Kidney (tissue), 22 donors: ENCODE data around the gene SPACA9. TPM values are rescaled to one million over a fixed set of nuclear protein-coding genes. Genes with fewer than 3 reads are reported as not detected.
A peak's percentile ranks its signal among the peaks of the same experiment; 100 is the strongest.

Source experiments
- DNase-seq, 5 donors: peaks; one replicate each; pipeline ENCODE4 v3.0.0-alpha.2; 2013 to 2020
- FAIRE-seq: peaks from 2 replicates; lab custom pipeline; 2012; peaks lifted over from hg19 to GRCh38; lab: Jason Lieb, UNC
- H3K27ac ChIP-seq, 2 donors: one replicate each; pipeline ENCODE4 v1.7.0; 2013; ENCODE audit warnings: low read depth in 2 of 2, low read length in 2 of 2, inconsistent platforms in 1 of 2
- H3K27me3 ChIP-seq: one replicate; pipeline ENCODE4 v1.7.1; 2013; ENCODE audit warnings: low read length, inconsistent platforms; ENCODE audit not compliant: control insufficient read depth, insufficient read depth
- H3K36me3 ChIP-seq, 3 donors: one replicate each; pipeline versions ENCODE4 v1.7.0 to v1.7.1; 2013; ENCODE audit warnings: low read length in 3 of 3, control low read depth in 1 of 3, inconsistent platforms in 1 of 3; ENCODE audit not compliant: insufficient read depth in 3 of 3, control insufficient read depth in 2 of 3
- H3K4me1 ChIP-seq, 3 donors: one replicate each; pipeline versions ENCODE4 v1.7.0 to v1.7.1; 2013; ENCODE audit warnings: low read length in 3 of 3, inconsistent platforms in 1 of 3, low read depth in 1 of 3; ENCODE audit not compliant: control insufficient read depth in 2 of 3, insufficient read depth in 2 of 3
- H3K4me3 ChIP-seq, 3 donors: one replicate each; pipeline versions ENCODE4 v1.7.0 to v1.8.1; 2013; ENCODE audit warnings: low read length in 3 of 3, control low read depth in 1 of 3, inconsistent platforms in 1 of 3
- H3K9ac ChIP-seq, 3 donors: one replicate each; pipeline versions ENCODE4 v1.7.0 to v1.7.1; 2013; ENCODE audit warnings: low read length in 3 of 3, control low read depth in 1 of 3, inconsistent platforms in 1 of 3
- H3K9me3 ChIP-seq, 3 donors: one replicate each; pipeline versions ENCODE4 v1.7.0 to v1.7.1; 2013; ENCODE audit warnings: low read length in 3 of 3, control low read depth in 1 of 3, inconsistent platforms in 1 of 3; ENCODE audit not compliant: control insufficient read depth in 2 of 3, insufficient read depth in 1 of 3
- intact Hi-C: fragments of 100-400 bp; cut with DNase I; formaldehyde crosslinking; loops from one replicate; pipeline ENCODE4 v1.11.1; 2022
- long read RNA-seq, 10 donors: library from polyadenylated mRNA in 1 of 10; unstranded in 1 of 10; transcript quantifications; one replicate each; pipeline ENCODE4 v2.0.0 and lab custom pipeline, GENCODE V29; 2021 to 2026
- polyA plus RNA-seq: library from polyadenylated mRNA; stranded (reverse); fragments of 350-450 nt; fragmentation: Illumina TruSeq; extraction: RNeasy Lipid Tissue Mini Kit (QIAGEN cat#74804); gene quantifications from one replicate; pipeline ENCODE4 v1.2.3, GENCODE V29; 2014; ENCODE audit warnings: low read depth, low replicate concordance; ENCODE audit not compliant: insufficient read depth
- total RNA-seq: library from RNA; stranded (reverse); fragmentation: NEBNext Ultra II Directional; extraction: Animal tissue kit (Norgen Biotek cat#: 25700); gene quantifications from one replicate; pipeline ENCODE4 v1.2.1, GENCODE V29; 2021
- TF ChIP-seq, protein P1 (sequence below): IDR thresholded peaks from 3 replicates; pipeline ENCODE4 v1.5.1; 2012; ENCODE audit warnings: mild to moderate bottlenecking, moderate library complexity, borderline replicate concordance; ENCODE audit not compliant: insufficient read depth; ENCODE audit errors: extremely low read depth
- donor health status: control.
- donor health status: control.
- donor health status: control.
- donor health status: control.
- donor health status: control.
- donor health status: DM: yes; HTN: yes; CAD: no.
- donor health status: Normal renal cell carcinoma (clear cell type).

SPACA9 gene
- 8.7 TPM for total RNA-seq
- 17.1 TPM for polyA plus RNA-seq
- long read RNA-seq, donor 1, partial matches to known transcripts: 0 of 4 reads
- long read RNA-seq, donor 1, other reads (novel, unspliced or antisense): 0 of 4 reads
- long read RNA-seq, donor 2, partial matches to known transcripts: 0 of 2 reads
- long read RNA-seq, donor 2, other reads (novel, unspliced or antisense): 0 of 2 reads
- long read RNA-seq, donor 3, transcript SPACA9-203 (4 exons, 2,536 nt): major isoform, 5 of 6 reads
- long read RNA-seq, donor 3, partial matches to known transcripts: 0 of 6 reads
- long read RNA-seq, donor 3, other reads (novel, unspliced or antisense): 0 of 6 reads
- long read RNA-seq, donor 4, partial matches to known transcripts: 0 of 1 reads
- long read RNA-seq, donor 4, other reads (novel, unspliced or antisense): 0 of 1 reads
- long read RNA-seq, donor 5: 0 reads
- long read RNA-seq, donor 6, partial matches to known transcripts: 0 of 1 reads
- long read RNA-seq, donor 6, other reads (novel, unspliced or antisense): 0 of 1 reads
- long read RNA-seq, donor 7, partial matches to known transcripts: 1 of 11 reads
- long read RNA-seq, donor 7, other reads (novel, unspliced or antisense): 6 of 11 reads
- long read RNA-seq, donor 8, partial matches to known transcripts: 0 of 2 reads
- long read RNA-seq, donor 8, other reads (novel, unspliced or antisense): 0 of 2 reads
- long read RNA-seq, donor 9, partial matches to known transcripts: 0 of 2 reads
- long read RNA-seq, donor 9, other reads (novel, unspliced or antisense): 0 of 2 reads
- long read RNA-seq, donor 10, partial matches to known transcripts: 0 of 4 reads
- long read RNA-seq, donor 10, other reads (novel, unspliced or antisense): 0 of 4 reads

DNA sequence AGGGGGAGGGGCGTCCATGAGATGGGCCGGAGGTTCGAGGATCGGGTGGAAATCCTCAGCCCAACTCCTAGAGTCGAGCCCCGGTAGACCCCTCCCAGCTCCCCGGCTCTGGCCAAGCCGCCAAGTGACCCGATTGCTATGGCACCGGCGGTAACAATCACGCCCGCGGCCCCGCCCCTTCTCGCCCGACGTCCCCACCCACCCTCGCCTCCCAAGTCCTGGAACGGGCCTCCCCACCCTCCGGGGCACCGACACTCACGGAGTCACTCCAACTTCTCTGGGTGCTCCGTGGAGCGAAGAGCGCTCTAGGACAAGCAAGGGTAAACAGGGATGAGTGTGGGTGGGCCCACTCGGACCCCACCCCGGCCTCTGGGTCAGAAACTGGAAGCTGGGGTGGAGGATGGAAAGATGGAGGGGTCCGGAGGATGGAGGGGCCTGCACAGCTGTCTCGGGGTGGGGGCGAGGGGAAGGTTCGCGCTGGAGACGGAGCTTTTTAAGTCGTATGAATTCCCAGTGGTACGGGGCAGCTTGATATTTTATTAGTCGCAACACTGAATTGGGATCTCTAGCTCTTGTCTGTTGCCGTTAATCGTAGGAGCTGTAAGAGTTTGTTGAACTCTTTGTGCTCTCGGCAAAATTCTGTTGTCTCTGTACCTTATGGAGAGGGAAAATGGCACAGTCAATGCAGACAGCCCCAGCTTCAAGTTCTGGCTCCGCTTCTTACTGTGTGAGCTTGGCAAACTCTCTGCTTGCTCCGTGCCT lies at the start of gene SPACA9:
Gene SPACA9 (plus strand): TSS at position 204 of the 762 bp plus-strand sequence. CDS start 5,050 bp downstream, outside the sequence.
- H3K9me3 ChIP-seq: no peaks in the 10 kb centered on the region
- FAIRE-seq (no peak), DNase-seq (peak; percentile 83 to 93 (median 87))
- TF ChIP-seq, protein P1, sequence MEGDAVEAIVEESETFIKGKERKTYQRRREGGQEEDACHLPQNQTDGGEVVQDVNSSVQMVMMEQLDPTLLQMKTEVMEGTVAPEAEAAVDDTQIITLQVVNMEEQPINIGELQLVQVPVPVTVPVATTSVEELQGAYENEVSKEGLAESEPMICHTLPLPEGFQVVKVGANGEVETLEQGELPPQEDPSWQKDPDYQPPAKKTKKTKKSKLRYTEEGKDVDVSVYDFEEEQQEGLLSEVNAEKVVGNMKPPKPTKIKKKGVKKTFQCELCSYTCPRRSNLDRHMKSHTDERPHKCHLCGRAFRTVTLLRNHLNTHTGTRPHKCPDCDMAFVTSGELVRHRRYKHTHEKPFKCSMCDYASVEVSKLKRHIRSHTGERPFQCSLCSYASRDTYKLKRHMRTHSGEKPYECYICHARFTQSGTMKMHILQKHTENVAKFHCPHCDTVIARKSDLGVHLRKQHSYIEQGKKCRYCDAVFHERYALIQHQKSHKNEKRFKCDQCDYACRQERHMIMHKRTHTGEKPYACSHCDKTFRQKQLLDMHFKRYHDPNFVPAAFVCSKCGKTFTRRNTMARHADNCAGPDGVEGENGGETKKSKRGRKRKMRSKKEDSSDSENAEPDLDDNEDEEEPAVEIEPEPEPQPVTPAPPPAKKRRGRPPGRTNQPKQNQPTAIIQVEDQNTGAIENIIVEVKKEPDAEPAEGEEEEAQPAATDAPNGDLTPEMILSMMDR: no peak
- intact Hi-C loops: no loop called here
- H3K36me3 ChIP-seq: no peaks in the 10 kb centered on the region
- peak within 1 kb of the TSS; percentile 53 to 85 for H3K27ac ChIP-seq
- H3K27me3 ChIP-seq: no peaks in the 10 kb centered on the region
- peak within 1 kb of the TSS; percentile 68 to 92 (median 81) for H3K9ac ChIP-seq
- H3K4me1 ChIP-seq: peaks cover 0 to 9% (median 0%) of the 10 kb centered on the region in 3 donors
- H3K4me3 ChIP-seq: peak within 1 kb of the TSS; percentile 79 to 93 (median 89)

DNA sequence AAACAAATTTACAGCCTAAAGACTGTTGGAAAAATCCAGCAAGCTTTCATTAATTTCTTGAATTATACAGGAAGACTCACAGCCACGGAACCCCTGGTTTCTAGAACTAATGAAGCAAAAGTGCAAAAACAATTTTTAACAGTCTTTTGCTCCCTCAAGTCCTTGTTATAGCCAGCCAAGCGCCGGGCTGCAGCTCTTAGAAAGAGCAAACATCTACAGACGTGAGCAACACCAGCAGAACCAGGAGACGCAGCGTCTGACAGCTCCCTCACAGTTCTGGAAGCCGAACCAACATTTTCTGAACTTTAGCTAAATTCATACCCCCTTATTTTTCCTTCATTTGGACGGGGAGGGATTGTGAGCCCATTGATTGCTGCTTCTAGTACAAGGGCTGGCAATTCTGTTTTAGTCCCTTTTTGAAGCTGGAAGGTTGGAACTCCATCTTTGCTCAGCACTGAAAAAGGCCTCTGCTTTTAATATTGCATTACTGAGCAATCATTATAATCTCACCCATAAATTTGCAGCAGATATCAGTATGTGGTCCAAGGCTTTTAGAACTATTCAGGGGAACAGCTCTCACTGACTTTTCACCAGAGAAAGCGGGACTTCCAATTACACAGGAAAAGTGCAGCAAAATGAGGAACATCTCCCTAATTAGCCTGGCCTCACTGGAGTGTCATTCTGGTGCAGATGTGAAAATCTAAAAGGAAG lies 46.4 kb upstream of the SPACA9 start:
- Histone ChIP-seq H3K4me3 (no peak overlapping the region), H3K9me3 (no peaks in the 10 kb centered on the region), H3K36me3 (no peaks in the 10 kb centered on the region), H3K27ac (no peak overlapping the region), H3K4me1 (no peaks in the 10 kb centered on the region), H3K27me3 (no peaks in the 10 kb centered on the region), H3K9ac (no peak overlapping the region)
- TF ChIP-seq, protein P1: no peak
- no peak for FAIRE-seq
- DNase-seq: no peak
- intact Hi-C loops: no loop called here

DNA sequence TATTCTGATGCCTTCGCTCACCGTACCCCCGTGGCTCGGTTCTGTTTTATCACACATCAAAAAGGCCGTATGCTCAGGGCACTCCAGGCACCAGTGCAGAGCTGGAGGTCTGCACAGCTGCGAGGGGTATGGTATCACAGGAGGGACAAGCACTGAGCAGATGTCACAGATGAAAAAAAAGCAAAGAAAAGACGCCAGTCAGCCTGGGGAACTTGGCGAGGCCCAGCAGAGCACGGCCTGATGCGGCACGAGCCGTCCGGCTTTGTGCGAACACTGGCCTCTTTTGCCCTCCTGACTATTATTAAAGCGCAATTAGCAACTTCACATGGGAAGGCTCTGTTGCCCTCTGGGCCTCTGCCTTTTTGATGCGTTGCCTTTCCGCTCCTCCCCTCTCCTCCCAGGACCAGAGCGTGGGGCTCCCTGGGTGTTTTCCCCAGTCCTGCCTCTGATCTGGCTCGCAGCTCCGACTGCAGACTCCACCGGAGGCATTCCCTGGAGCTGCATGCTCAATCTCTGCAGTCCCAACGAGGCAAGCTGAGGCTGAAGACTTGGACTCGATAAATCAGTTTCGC lies 45.1 kb upstream of the SPACA9 start:
- intact Hi-C loops: no loop called here
- H3K27ac ChIP-seq: no peak overlapping the region
- no peak overlapping the region for H3K9ac ChIP-seq
- H3K27me3 ChIP-seq: no peaks in the 10 kb centered on the region
- TF ChIP-seq, protein P1: no peak
- H3K4me1 ChIP-seq: no peaks in the 10 kb centered on the region
- no peaks in the 10 kb centered on the region for H3K36me3 ChIP-seq
- DNase-seq (no peak), FAIRE-seq (no peak)
- H3K9me3 ChIP-seq: no peaks in the 10 kb centered on the region
- H3K4me3 ChIP-seq: no peak overlapping the region
